SJSA1 (cell line): ENCODE results near the gene IL17RC. TPM values are rescaled to one million over a fixed set of nuclear protein-coding genes. Genes with fewer than 3 reads are reported as not detected.
A peak's percentile ranks its signal among the peaks of the same experiment; 100 is the strongest.
"Not testable (repeated sequence)": the region's sequence is repeated elsewhere in the genome, so short reads cannot be mapped to it uniquely, and the experiment has no call there.

ENCODE experiments used
- DNase-seq, 2 experiments: peaks; one replicate each; pipeline ENCODE4 v3.0.0-alpha.2; 2015 to 2020; ENCODE audit warnings: low spot score in 2 of 2, low read depth in 1 of 2
- H3K27ac ChIP-seq: fragments of 250-450 bp; sonication (Bioruptor Pico); 2 replicates; pipeline ENCODE4 v1.5.1; 2020; ENCODE audit warnings: mild to moderate bottlenecking, moderate library complexity
- H3K27me3 ChIP-seq: fragments of 250-450 bp; sonication (Bioruptor Pico); replicated peaks from 2 replicates; pipeline ENCODE4 v1.5.1; 2020; ENCODE audit warnings: mild to moderate bottlenecking, moderate library complexity
- H3K36me3 ChIP-seq: fragments of 250-450 bp; sonication (Bioruptor Pico); 2 replicates; pipeline ENCODE4 v1.5.1; 2020; ENCODE audit warnings: mild to moderate bottlenecking
- H3K4me1 ChIP-seq: fragments of 250-450 bp; sonication (Bioruptor Pico); replicated peaks from 2 replicates; pipeline ENCODE4 v1.6.1; 2021; ENCODE audit warnings: mild to moderate bottlenecking
- H3K4me3 ChIP-seq: fragments of 250-450 bp; sonication (Bioruptor Pico); 2 replicates; pipeline ENCODE4 v1.5.1; 2020; ENCODE audit warnings: mild to moderate bottlenecking
- H3K9me3 ChIP-seq: fragments of 250-450 bp; sonication (Bioruptor Pico); replicated peaks from 2 replicates; pipeline ENCODE4 v1.5.1; 2020; ENCODE audit warnings: mild to moderate bottlenecking
- total RNA-seq: library from RNA; depleted of rRNA; stranded (reverse); fragments of >200 nt; shearing (Covaris generic); gene quantifications from 2 replicates; pipeline ENCODE4 v1.2.3, GENCODE V29; 2014

The IL17RC gene
- total RNA-seq, 1 experiment from 2014 or later = 19.5 TPM

DNA sequence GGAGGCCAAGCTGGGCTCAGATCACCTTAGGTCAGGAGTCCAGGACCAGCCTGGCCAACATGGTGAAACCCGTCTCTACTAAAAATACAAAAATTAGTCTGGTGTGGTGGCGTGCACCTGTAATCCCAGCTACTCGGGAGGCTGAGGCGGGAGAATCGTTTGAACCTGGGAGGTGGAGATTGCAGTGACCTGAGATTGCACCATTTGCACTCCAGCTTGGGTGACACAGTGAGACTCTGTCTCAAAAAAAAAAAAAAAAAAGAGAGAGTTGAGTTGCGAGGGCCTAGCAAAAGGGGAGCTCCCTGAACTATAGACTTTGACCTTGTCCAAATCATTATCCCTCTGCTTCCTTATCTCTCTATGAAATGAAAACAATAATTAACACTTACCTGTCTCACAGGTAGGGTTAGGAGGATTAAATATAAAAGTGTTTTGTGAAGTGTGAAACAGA lies 15.9 kb upstream of the IL17RC start:
- H3K27me3 ChIP-seq, H3K36me3 ChIP-seq, DNase-seq, H3K4me3 ChIP-seq, H3K9me3 ChIP-seq, H3K27ac ChIP-seq: not testable (repeated sequence)
- peaks cover 11% of the 10 kb centered on the region for H3K4me1 ChIP-seq

DNA sequence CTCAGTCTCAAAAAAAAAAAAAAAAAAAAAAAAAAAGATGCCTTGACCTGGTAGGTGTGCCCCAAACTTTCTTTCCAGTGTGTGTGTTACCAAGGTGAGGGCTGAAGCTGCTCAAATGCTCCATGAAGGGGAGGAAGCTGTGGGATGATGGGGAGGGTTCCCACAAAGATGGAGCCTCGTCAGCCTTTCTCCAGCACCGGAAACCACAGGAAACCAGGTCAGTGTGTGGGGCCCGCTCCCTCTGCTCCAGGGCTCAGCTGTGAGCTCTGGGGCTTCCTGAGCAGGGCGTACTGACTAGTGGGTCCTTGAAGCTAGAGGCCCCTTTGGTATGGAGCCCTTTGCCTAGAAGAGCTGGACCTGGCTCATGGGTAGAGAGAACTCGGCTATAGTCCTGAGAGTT lies 14.9 kb upstream of the IL17RC start:
- Histone ChIP-seq H3K36me3 (no peaks in the 10 kb centered on the region), H3K9me3 (no peaks in the 10 kb centered on the region), H3K4me3 (no peak overlapping the region), H3K27me3 (no peaks in the 10 kb centered on the region), H3K27ac (no peak overlapping the region), H3K4me1 (peaks cover 11% of the 10 kb centered on the region)
- DNase-seq = no peak

DNA sequence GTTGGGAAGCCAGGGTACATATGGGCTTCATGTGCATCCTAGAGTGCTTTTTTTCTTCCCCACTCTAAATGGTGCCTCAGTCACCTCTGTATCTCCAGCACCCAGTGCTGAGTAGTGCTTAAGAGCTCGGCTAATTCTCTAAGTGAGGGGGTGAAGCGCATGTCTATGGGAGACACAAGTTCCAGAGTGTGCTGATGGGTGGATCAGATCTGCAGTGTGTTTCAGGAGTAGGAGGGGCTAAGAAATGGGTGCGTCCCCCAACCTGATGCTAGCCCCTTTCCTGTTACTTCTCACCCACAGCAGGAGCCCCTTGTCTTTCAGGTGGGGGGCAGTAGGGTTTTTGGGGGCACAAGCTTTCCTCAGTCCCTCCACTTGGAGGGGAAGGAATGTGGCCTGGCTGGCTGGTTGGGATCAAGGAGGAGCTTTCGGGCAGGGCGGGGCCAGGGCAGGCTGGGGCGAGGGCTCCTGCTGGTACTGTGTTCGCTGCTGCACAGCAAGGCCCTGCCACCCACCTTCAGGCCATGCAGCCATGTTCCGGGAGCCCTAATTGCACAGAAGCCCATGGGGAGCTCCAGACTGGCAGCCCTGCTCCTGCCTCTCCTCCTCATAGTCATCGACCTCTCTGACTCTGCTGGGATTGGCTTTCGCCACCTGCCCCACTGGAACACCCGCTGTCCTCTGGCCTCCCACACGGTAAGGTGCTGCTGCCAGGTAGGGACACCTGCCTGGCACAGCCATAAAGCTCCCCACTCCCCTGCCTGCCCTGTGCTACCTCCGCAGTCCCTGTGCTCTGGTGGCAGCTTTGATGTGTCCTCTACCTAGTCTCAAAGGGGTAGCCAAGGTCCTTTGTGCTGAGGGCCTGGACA lies 14.3 kb upstream of the IL17RC start, which contains the start of gene IL17RE:
Gene IL17RE (plus strand): TSS at position 477 of the 866 bp plus-strand sequence. CDS start 85 bp downstream, at position 562.
- Histone ChIP-seq H3K9me3 (no peaks in the 10 kb centered on the region), H3K27me3 (no peaks in the 10 kb centered on the region), H3K27ac (no peak within 1 kb of the TSS; the same call in 1 of the 2 replicates), H3K4me1 (peaks cover 11% of the 10 kb centered on the region), H3K36me3 (no peaks in the 10 kb centered on the region), H3K4me3 (no peak within 1 kb of the TSS)
- no peak for DNase-seq

DNA sequence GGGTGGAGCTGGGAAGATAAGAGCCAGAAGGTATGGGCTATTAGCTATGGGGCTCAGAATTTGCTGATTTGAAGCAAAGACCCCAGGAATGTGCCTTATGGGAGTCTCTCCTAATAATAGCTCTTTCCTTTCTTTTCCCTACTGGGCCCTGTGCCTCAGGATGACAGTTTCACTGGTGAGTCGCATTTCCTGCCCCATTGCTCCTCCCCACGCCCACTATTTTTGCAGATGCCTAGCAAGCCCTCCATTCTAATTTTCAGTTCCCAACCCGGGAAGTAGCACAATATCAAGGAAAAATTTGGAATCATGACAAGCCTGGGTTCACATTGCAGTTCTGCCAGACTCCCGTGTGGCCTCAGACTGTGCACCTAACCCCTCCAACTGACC lies 13.7 kb upstream of the IL17RC start:
- Histone ChIP-seq H3K4me3 (no peak overlapping the region), H3K36me3 (no peaks in the 10 kb centered on the region), H3K9me3 (no peaks in the 10 kb centered on the region), H3K27me3 (no peaks in the 10 kb centered on the region), H3K4me1 (peaks cover 11% of the 10 kb centered on the region), H3K27ac (no peak overlapping the region; the same call in 1 of the 2 replicates)
- peak in 1 of 2 experiments; percentile 26 for DNase-seq

DNA sequence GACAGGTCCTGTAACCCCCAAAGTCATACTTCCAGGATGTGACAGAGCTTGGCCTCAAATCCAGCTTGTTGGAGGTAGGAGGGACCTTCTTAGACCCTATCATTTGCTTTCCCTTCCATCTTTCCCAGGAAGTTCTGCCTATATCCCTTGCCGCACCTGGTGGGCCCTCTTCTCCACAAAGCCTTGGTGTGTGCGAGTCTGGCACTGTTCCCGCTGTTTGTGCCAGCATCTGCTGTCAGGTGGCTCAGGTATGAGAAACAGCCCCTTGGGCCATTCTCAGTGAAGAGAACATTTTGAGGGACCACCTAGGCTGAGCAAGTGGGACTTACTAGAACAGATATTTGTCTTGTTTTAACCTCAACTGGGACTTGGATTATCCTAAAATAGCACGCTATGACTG lies 13.0 kb upstream of the IL17RC start:
- DNase-seq = no peak
- H3K27ac ChIP-seq = no peak overlapping the region
- H3K27me3 ChIP-seq = no peaks in the 10 kb centered on the region
- no peaks in the 10 kb centered on the region for H3K9me3 ChIP-seq
- no peaks in the 10 kb centered on the region for H3K36me3 ChIP-seq
- H3K4me3 ChIP-seq = no peak overlapping the region
- peaks cover 11% of the 10 kb centered on the region for H3K4me1 ChIP-seq

DNA sequence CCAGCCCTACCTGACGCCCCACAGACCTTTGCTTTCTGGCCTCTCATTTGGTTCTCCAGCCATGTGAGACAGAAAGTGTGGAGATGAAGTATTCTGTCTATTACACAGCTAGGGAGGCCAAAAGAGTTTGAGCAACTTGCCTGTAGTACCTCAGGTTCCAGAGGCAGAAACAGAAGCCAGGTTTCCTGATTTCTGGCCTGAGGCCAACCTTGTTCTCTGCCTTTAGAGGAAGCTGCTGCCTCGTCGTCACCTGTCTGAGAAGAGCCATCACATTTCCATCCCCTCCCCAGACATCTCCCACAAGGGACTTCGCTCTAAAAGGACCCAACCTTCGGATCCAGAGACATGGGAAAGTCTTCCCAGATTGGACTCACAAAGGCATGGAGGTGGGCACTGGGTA lies 10.4 kb upstream of the IL17RC start:
- H3K9me3 ChIP-seq = no peaks in the 10 kb centered on the region
- H3K4me1 ChIP-seq = peaks cover 11% of the 10 kb centered on the region
- no peaks in the 10 kb centered on the region for H3K27me3 ChIP-seq
- DNase-seq = no peak
- no peak overlapping the region for H3K27ac ChIP-seq
- no peak overlapping the region for H3K4me3 ChIP-seq
- H3K36me3 ChIP-seq = no peaks in the 10 kb centered on the region

DNA sequence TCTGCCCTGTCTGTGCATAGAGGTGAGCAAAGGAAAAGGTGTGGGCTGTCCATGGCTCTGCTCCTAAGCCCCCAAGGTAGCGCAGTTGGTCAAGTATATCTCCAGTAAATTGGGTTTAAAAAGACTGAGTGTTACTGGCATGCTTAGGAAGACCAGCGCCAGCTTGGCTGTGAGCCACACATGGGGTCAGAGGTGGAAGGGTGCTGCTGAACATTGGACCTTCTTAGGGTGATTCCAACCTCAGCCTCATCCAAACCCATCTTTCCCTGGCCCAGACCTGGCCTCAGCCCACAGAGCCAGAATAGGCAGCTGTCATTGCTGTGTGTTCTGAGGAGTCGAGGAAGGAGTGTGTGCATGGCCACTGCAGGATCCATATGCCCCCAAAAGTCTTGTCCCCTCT lies 8.6 kb upstream of the IL17RC start:
- H3K4me3 ChIP-seq = no peak overlapping the region
- no peak for DNase-seq
- H3K27me3 ChIP-seq = no peaks in the 10 kb centered on the region
- H3K4me1 ChIP-seq = peaks cover 4% of the 10 kb centered on the region
- no peak overlapping the region for H3K27ac ChIP-seq
- H3K9me3 ChIP-seq = no peaks in the 10 kb centered on the region
- no peaks in the 10 kb centered on the region for H3K36me3 ChIP-seq

DNA sequence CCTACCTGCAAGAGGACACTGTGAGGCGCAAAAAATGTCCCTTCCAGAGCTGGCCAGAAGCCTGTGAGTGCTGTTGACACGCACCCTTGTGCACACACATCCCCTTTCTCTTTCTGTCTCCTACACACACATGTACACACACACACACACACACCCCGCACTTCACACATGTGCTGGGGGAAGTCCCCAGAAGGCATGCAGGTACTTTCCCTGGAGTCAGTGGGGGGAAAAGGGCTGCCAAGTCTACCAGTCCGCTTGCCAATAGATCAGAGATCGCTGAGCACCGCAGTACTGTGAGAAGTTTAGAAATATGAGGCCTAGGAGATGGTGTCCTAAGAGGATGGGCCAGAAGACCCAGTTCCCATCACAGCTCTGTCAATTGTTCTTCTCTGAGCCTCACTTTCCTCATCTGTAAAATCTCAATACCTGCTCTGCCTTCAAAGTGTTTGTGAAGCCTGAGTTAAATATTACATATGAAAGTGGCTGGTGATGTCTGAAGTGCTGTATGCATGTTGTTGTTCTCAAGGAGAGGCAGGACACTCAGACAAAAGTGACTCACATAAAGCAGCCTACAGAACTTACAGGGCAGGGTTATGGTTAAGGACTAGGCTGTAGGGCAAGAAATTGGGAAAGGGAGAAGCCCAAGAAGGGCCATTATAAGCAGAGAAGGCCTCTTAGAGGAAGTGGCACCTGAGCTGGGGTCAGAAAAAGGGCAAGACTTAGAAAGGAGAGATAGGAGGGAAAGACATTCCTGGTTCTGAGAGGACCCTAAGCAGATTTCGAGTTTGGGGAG lies 7.5 kb upstream of the IL17RC start:
- DNase-seq = no peak
- H3K9me3 ChIP-seq = no peaks in the 10 kb centered on the region
- no peaks in the 10 kb centered on the region for H3K27me3 ChIP-seq
- H3K4me1 ChIP-seq = peaks cover under 1% of the 10 kb centered on the region
- H3K4me3 ChIP-seq = no peak overlapping the region
- no peak overlapping the region for H3K27ac ChIP-seq
- H3K36me3 ChIP-seq = no peaks in the 10 kb centered on the region

DNA sequence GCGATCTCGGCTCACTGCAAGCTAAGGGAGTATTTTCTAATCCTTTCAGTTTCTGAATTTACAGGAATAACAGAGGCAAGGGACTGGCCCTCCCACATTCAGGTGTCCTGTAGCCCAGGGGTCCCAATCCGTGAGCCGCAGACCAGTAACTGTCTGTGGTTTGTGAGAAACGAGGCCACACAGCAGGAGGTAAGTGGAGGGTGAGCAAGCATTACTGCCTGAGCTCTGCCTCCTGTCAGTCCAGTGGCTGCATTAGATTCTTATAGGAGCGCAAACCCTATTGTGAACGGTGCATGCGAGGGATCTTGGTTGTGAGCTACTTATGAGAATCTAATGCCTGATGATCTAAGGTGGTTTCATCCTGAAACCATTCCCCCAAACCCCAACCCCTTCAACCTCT lies 5.0 kb upstream of the IL17RC start:
- Histone ChIP-seq H3K36me3 (peaks cover 6% of the 10 kb centered on the region; the same call in 1 of the 2 replicates), H3K9me3 (0 out of 2 replicates have a peak, but pooled peaks cover 5% of the 10 kb centered on the region), H3K4me3 (no peak overlapping the region), H3K4me1 (peaks cover 24% of the 10 kb centered on the region), H3K27me3 (no peaks in the 10 kb centered on the region), H3K27ac (no peak overlapping the region)
- no peak for DNase-seq

DNA sequence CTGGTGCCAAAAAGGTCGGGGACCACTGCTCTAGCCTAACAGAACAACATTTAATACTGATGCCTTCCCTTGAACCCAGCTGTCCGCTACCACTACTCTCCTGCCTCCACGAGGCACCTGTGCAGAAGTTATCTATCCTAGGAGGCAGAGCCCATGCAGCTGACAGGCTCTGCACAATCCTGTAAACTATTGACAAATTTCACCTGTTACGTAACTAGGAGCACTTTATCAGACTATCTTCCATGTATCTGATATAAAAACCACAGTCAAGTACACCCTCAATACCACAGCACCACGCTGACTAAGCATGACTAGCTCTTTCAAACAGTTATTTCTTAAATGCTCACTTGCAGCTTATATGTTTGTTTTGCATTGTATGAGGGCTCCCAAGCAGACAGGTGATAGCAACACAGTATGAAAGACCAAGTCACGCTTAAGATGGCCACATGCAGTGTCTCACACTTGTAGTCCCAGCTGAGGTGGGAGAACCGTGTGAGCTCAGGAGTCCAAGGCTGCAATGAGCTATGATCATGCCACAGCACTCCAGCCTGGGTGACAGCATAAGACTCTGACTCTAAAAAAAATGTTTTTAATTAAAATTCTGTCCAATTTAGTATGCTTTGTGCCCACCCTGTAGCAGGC lies 4.5 kb upstream of the IL17RC start:
- 0 out of 2 replicates have a peak, but pooled peaks cover 5% of the 10 kb centered on the region for H3K9me3 ChIP-seq
- H3K36me3 ChIP-seq = peaks cover 6% of the 10 kb centered on the region; the same call in 1 of the 2 replicates
- peaks cover 30% of the 10 kb centered on the region for H3K4me1 ChIP-seq
- no peak overlapping the region for H3K4me3 ChIP-seq
- DNase-seq = no peak
- H3K27ac ChIP-seq = no peak overlapping the region
- no peaks in the 10 kb centered on the region for H3K27me3 ChIP-seq

DNA sequence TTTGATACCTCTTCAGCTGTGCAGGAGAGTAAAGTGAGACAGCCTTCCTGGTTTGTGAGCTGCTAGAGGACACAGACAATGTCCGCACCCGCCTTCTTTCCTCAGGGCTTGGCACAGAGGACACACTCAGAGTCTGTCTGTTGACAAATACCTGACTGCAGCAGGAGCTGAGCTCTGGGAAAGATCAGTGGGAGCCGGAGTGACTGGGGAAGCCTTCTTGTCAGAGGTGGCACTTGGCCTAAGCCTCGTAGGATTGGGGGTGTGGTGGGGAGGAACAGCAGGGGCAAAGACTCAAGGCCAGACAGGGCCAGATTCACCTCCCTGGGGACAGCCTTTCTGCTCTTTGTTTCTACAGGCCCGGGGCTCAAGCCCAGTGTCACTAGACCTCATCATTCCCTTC lies 3.3 kb upstream of the IL17RC start:
- no peak overlapping the region for H3K27ac ChIP-seq
- H3K4me3 ChIP-seq = no peak overlapping the region
- no peak for DNase-seq
- peaks cover 35% of the 10 kb centered on the region for H3K4me1 ChIP-seq
- H3K9me3 ChIP-seq = 0 out of 2 replicates have a peak, but pooled peaks cover 5% of the 10 kb centered on the region
- no peaks in the 10 kb centered on the region for H3K27me3 ChIP-seq
- H3K36me3 ChIP-seq = peaks cover 6% of the 10 kb centered on the region; the same call in 1 of the 2 replicates

DNA sequence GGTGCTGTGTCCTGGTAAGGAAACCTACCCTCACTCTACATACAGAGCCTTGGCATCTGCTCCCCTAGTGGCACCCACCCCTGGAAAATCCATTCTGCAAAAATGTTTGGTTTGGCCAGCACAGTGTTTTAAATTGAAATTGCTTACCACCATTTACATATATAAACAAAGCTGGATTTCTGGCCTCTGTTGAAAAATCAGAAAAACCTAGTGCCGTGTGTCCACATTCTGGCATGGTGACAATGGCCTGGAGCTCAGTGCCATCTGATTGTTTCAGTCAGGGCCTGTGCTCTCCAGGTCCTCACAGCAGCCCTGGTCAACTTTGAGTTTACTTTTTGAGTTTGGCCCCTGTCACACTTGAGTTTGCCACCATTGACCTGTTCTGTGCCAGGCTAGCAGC lies 2.9 kb upstream of the IL17RC start:
- H3K27me3 ChIP-seq = no peaks in the 10 kb centered on the region
- peaks cover 6% of the 10 kb centered on the region; the same call in 1 of the 2 replicates for H3K36me3 ChIP-seq
- no peak overlapping the region for H3K27ac ChIP-seq
- no peak overlapping the region for H3K4me3 ChIP-seq
- H3K4me1 ChIP-seq = peaks cover 35% of the 10 kb centered on the region
- 0 out of 2 replicates have a peak, but pooled peaks cover 5% of the 10 kb centered on the region for H3K9me3 ChIP-seq
- no peak for DNase-seq

DNA sequence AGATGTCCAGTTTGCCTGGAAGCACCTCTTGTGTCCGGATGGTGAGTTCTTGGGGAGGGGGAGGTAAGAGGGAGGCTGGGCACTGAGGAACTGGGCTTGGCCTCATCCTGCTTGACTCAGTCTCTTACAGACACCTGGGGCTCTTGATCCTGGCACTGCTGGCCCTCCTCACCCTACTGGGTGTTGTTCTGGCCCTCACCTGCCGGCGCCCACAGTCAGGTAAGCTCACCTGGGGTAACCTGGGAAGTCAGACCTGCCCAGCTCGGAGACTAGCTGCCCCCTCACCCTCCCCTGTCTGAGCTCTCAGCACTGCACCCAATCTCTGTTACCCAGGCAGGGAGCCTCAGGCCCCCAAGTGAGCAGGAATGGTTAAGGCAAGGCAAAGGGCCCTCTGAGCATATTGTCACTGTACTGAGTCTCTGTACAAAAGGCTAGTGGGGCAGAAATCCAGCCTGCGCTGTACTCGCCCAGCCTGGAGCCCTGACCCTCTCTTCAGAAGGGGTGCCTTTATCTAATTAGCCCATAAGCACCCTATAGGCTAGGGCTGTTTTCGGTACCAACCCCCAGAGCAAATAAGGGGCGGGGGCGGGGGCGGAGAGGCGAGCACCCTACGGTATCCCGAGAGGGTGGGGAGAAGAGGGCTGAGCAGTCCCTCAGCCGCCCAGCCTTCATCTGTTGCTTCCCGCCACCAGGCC lies 2.2 kb upstream of the IL17RC start:
- DNase-seq = no peak
- Histone ChIP-seq H3K9me3 (0 out of 2 replicates have a peak, but pooled peaks cover 5% of the 10 kb centered on the region), H3K4me3 (peak overlapping the region; percentile 50), H3K27me3 (no peaks in the 10 kb centered on the region), H3K27ac (no peak overlapping the region), H3K36me3 (peaks cover 6% of the 10 kb centered on the region; the same call in 1 of the 2 replicates), H3K4me1 (peaks cover 35% of the 10 kb centered on the region)
